ENCODE results near the gene RFC2. TPM values are rescaled to one million over a fixed set of nuclear protein-coding genes. Genes with fewer than 3 reads are reported as not detected.
"Not testable (repeated sequence)": the region's sequence is repeated elsewhere in the genome, so short reads cannot be mapped to it uniquely, and the experiment has no call there.

RFC2 gene
- total RNA-seq, 1 donor from 2014 or later: 23.3 TPM

- no peak for DNase-seq (ENCODE audit: low spot score)
Measured at GRCh38 chr7:74282748-74283459, 28.7 kb upstream of the RFC2 start.

- DNase-seq (ENCODE audit: low spot score): no peak
Measured at GRCh38 chr7:74280985-74281384, 26.8 kb upstream of the RFC2 start.

GRCh38 chr7:74277636-74278035 is 23.4 kb upstream of the RFC2 start:
- no peak for DNase-seq (ENCODE audit: low spot score)

- no peak for DNase-seq (ENCODE audit: low spot score)
Measured at GRCh38 chr7:74275401-74275881, 21.2 kb upstream of the RFC2 start.

GRCh38 chr7:74272305-74273038 is 18.3 kb upstream of the RFC2 start:
- peak; percentile 61 for DNase-seq (ENCODE audit: low spot score)

- no peak for DNase-seq (ENCODE audit: low spot score)
Measured at GRCh38 chr7:74271742-74272141, 17.5 kb upstream of the RFC2 start.

GRCh38 chr7:74269757-74270277 is 15.6 kb upstream of the RFC2 start:
- peak; percentile 56 for DNase-seq (ENCODE audit: low spot score)

- no peak for DNase-seq (ENCODE audit: low spot score)
Measured at GRCh38 chr7:74267756-74268565, 13.8 kb upstream of the RFC2 start.

- no peak for DNase-seq (ENCODE audit: low spot score)
Measured at GRCh38 chr7:74266191-74266963, 12.2 kb upstream of the RFC2 start.

- DNase-seq (ENCODE audit: low spot score): no peak
Measured at GRCh38 chr7:74263399-74264120, 9.4 kb upstream of the RFC2 start.

- no peak for DNase-seq (ENCODE audit: low spot score)
Measured at GRCh38 chr7:74262639-74263398, 8.6 kb upstream of the RFC2 start.

GRCh38 chr7:74258639-74259038 is 4.4 kb upstream of the RFC2 start:
- DNase-seq (ENCODE audit: low spot score): no peak

GRCh38 chr7:74256491-74257408 is 2.6 kb upstream of the RFC2 start:
- DNase-seq (ENCODE audit: low spot score): no peak

GRCh38 chr7:74255461-74255860 is 1.3 kb upstream of the RFC2 start:
- DNase-seq (ENCODE audit: low spot score): not testable (repeated sequence)

- DNase-seq (ENCODE audit: low spot score): no peak
Measured at GRCh38 chr7:74254858-74255379, 720 bp upstream of the RFC2 start.

- no peak for DNase-seq (ENCODE audit: low spot score)
Measured at GRCh38 chr7:74253835-74254128, 417 bp downstream of the RFC2 start.

- no peak for DNase-seq (ENCODE audit: low spot score)
Measured at GRCh38 chr7:74253331-74253730, 868 bp downstream of the RFC2 start.

- DNase-seq (ENCODE audit: low spot score): no peak
Measured at GRCh38 chr7:74252893-74253292, 1.3 kb downstream of the RFC2 start.

- not testable (repeated sequence) for DNase-seq (ENCODE audit: low spot score)
Measured at GRCh38 chr7:74249058-74249457, 5.1 kb downstream of the RFC2 start.
